Peyer's patch (tissue), 4 donors: ENCODE measurements around the gene ENPP6. TPM values are rescaled to one million over a fixed set of nuclear protein-coding genes. Genes with fewer than 3 reads are reported as not detected.

Source experiments
- DNase-seq, 3 donors: peaks; one replicate each; pipeline ENCODE4 v3.0.0-alpha.2; 2017 to 2019
- H3K27ac ChIP-seq, 4 donors: fragments of 200-600 bp; sonication (generic); one replicate each; pipeline ENCODE4 v1.5.1; 2016 to 2019
- H3K27me3 ChIP-seq, 2 donors: fragments of 200-600 bp; sonication (generic); one replicate each; pipeline ENCODE4 v1.5.1; 2019
- H3K36me3 ChIP-seq, 3 donors: fragments of 200-600 bp; sonication (generic); one replicate each; pipeline ENCODE4 v1.5.1; 2016 to 2019
- H3K4me1 ChIP-seq, 4 donors: fragments of 200-600 bp; sonication (generic); one replicate each; pipeline ENCODE4 v1.5.1; 2016 to 2019
- H3K4me3 ChIP-seq, 4 donors: fragments of 200-600 bp; sonication (generic); 1 replicate in 3 of 4; 2 replicates in 1 of 4; pipeline ENCODE4 v1.5.1; 2016 to 2019; ENCODE audit warnings: mild to moderate bottlenecking in 1 of 4
- H3K9me3 ChIP-seq, 4 donors: fragments of 200-600 bp; sonication (generic); one replicate each; pipeline ENCODE4 v1.5.1; 2016 to 2019; ENCODE audit warnings: mild to moderate bottlenecking in 1 of 4
- POLR2A ChIP-seq, 2 donors: fragments of 450-650 bp; IDR thresholded peaks; one replicate each; pipeline ENCODE4 v1.5.1; 2017; ENCODE audit warnings: antibody characterized with exemption in 2 of 2, mild to moderate bottlenecking in 2 of 2, moderate library complexity in 2 of 2
- total RNA-seq, 4 donors: library from RNA; depleted of rRNA; stranded (reverse); fragments of >200 nt; gene quantifications; one replicate each; pipeline ENCODE4 v1.1.0, GENCODE V29; 2016
- TF ChIP-seq, protein P1 (sequence below), 6 experiments: fragments of 450-650 bp in 4 of 6; fragments of 200-600 bp in 2 of 6; sonication (generic) in 1 of 6; IDR thresholded peaks; one replicate each; pipeline ENCODE4 v1.5.1; 2017 to 2019; ENCODE audit warnings: antibody characterized with exemption in 6 of 6, mild to moderate bottlenecking in 3 of 6, moderate library complexity in 1 of 6

ENPP6 gene
- total RNA-seq, 4 donors from 2014 or later = 0.35 to 1.0 (median 0.40) TPM; not detected in 1

DNA sequence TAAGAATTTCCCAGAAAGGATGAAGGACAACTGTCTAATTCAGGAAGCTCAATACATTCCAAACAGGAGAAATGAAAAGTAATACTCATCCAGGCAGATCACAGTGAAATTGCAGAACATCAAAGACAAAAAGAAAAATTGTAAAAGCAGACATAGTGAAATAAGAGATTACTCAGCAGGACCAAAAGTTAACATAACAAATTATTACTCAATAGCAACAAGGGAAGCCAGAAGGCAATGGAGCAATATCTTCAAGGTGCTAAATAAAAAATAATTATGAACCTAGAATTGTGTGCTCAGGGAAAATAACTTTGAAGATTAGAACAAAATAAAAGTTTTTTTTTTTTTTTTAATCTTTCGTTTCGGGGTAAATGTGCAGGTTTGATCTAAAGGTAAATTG is 30.5 kb upstream of the ENPP6 start:
- Histone ChIP-seq H3K4me3 (no peak overlapping the region), H3K27me3 (no peaks in the 10 kb centered on the region), H3K9me3 (no peaks in the 10 kb centered on the region), H3K4me1 (no peaks in the 10 kb centered on the region), H3K27ac (no peak overlapping the region), H3K36me3 (no peaks in the 10 kb centered on the region)
- TF ChIP-seq, protein P1, sequence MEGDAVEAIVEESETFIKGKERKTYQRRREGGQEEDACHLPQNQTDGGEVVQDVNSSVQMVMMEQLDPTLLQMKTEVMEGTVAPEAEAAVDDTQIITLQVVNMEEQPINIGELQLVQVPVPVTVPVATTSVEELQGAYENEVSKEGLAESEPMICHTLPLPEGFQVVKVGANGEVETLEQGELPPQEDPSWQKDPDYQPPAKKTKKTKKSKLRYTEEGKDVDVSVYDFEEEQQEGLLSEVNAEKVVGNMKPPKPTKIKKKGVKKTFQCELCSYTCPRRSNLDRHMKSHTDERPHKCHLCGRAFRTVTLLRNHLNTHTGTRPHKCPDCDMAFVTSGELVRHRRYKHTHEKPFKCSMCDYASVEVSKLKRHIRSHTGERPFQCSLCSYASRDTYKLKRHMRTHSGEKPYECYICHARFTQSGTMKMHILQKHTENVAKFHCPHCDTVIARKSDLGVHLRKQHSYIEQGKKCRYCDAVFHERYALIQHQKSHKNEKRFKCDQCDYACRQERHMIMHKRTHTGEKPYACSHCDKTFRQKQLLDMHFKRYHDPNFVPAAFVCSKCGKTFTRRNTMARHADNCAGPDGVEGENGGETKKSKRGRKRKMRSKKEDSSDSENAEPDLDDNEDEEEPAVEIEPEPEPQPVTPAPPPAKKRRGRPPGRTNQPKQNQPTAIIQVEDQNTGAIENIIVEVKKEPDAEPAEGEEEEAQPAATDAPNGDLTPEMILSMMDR (IDR thresholded peaks at IDR 0.05) = no peak
- no peak for TF ChIP-seq POLR2A (IDR thresholded peaks at IDR 0.05)
- no peak for DNase-seq

DNA sequence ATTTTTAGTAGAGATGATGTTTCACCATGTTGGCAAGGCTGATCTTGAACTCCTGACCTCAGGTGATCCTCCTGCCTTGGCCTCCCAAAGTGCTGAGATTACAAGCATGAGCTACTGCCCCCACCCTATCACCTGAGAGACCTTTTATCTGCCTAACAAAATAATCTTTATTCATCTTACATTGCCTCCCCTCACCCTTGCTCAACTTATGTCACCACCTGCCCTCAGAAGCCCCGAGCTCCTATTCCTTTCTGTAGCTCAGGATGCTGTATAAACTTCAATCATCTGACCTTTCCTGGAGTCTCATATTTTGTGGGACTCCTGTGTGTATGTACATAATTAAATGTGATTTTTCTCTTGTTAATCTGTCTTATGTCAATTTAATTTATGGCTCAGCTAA is 29.7 kb upstream of the ENPP6 start:
- no peaks in the 10 kb centered on the region for H3K36me3 ChIP-seq
- no peaks in the 10 kb centered on the region for H3K27me3 ChIP-seq
- H3K4me1 ChIP-seq = no peaks in the 10 kb centered on the region
- DNase-seq = no peak
- no peaks in the 10 kb centered on the region for H3K9me3 ChIP-seq
- H3K4me3 ChIP-seq = no peak overlapping the region
- H3K27ac ChIP-seq = no peak overlapping the region
- TF ChIP-seq, protein P1 (IDR thresholded peaks at IDR 0.05) = no peak
- TF ChIP-seq POLR2A (IDR thresholded peaks at IDR 0.05) = no peak

DNA sequence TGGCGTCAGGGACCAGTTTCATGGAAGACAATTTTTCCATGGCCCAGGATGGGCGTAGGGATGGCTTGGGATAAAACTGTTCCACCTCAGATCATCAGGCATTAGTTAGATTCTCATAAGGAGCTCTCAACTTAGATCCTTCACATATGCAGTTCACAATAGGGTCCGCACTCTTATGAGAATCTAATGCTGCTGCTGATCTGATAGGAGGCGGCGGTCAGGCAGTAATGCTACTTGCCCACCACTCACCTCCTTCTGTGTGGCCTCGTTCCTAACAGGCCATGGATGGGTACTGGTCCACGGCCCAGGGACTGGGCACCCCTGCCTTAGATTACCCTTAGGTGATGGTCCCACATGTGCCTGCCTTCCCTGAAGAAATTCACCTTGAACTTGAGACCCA is 28.8 kb upstream of the ENPP6 start:
- H3K36me3 ChIP-seq = no peaks in the 10 kb centered on the region
- no peaks in the 10 kb centered on the region for H3K27me3 ChIP-seq
- H3K27ac ChIP-seq = no peak overlapping the region
- TF ChIP-seq, protein P1 (IDR thresholded peaks at IDR 0.05) = no peak
- TF ChIP-seq POLR2A (IDR thresholded peaks at IDR 0.05) = no peak
- no peaks in the 10 kb centered on the region for H3K4me1 ChIP-seq
- no peaks in the 10 kb centered on the region for H3K9me3 ChIP-seq
- H3K4me3 ChIP-seq = no peak overlapping the region
- DNase-seq = no peak

DNA sequence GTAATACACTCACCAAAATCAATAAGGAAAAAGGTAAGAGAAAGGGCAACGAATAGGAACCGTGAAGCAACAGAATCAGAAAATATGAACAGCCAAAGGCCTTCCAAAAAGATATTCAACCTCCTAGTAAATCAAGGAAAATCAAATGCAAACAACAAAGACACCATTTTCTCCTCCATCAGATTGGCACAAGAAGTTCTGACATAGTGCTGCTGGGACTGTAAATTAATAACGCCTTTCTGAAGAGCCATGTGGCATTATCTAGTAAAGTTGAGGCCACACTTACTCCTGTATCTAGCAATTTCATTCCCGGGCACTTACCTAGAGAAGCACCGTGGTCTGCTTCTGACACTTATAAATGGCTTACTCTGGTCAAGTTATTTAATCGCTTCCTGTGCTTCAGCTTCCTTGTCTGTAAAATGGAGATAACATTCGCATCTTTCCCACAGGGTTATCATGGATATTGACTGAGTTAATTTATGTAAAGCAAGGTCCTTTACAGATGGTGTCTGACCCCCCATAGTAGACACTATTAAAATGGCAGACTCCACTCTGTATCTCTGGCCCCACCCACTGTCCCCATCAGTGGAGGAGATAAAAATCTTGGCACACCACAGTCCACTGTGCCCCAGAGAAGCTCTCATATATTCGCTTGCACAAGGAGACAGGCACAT is 20.5 kb upstream of the ENPP6 start:
- no peaks in the 10 kb centered on the region for H3K9me3 ChIP-seq
- no peak for DNase-seq
- no peaks in the 10 kb centered on the region for H3K4me1 ChIP-seq
- no peaks in the 10 kb centered on the region for H3K27me3 ChIP-seq
- H3K36me3 ChIP-seq = no peaks in the 10 kb centered on the region
- H3K4me3 ChIP-seq = no peak overlapping the region
- no peak overlapping the region for H3K27ac ChIP-seq
- TF ChIP-seq, protein P1 (IDR thresholded peaks at IDR 0.05) = no peak

DNA sequence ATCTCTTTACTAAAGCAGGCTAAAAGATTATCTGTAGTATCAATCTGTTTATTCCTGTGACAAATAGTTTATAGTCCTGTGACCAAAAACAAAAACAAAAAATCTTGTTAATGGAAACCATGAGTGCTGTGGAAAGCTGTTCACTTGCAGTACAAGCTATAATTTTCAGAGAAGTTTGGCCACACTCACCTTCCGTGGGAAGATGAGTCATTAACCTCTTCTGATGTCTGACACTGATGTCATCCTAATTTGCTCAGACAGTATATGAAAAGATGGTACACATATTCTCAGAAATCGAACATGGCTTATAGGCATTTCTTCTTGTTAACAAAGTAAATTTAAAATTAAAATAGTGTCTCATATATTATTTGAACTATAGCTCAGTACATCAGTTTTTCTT is 19.9 kb upstream of the ENPP6 start:
- Histone ChIP-seq H3K27ac (no peak overlapping the region), H3K36me3 (no peaks in the 10 kb centered on the region), H3K27me3 (no peaks in the 10 kb centered on the region), H3K4me3 (no peak overlapping the region), H3K4me1 (no peaks in the 10 kb centered on the region), H3K9me3 (no peaks in the 10 kb centered on the region)
- TF ChIP-seq, protein P1 (IDR thresholded peaks at IDR 0.05) = no peak
- no peak for TF ChIP-seq POLR2A (IDR thresholded peaks at IDR 0.05)
- no peak for DNase-seq

DNA sequence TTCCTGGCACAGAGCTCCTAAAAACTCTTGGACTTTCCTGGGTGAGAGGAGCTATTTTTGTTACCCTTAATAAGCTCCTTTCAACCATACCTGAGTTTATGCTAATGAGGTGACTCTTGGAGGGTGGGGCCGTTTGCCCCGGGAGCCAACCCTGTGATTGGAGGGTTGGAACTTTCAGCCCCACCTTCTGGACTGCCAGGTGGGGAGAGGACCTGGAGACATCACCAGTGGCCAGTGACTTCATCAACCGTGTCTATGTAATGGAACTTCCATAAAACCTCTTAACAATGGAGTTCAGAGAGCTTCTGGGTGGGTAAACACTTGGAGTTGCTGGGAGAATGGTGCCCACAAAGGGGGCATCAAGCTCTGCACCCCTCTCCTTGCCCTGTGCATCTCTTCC is 17.9 kb upstream of the ENPP6 start:
- Histone ChIP-seq H3K27me3 (no peaks in the 10 kb centered on the region), H3K4me1 (no peaks in the 10 kb centered on the region), H3K27ac (no peak overlapping the region), H3K36me3 (no peaks in the 10 kb centered on the region), H3K9me3 (no peaks in the 10 kb centered on the region), H3K4me3 (no peak overlapping the region)
- TF ChIP-seq, protein P1 (IDR thresholded peaks at IDR 0.05) = no peak
- no peak for TF ChIP-seq POLR2A (IDR thresholded peaks at IDR 0.05)
- DNase-seq = no peak
